LNCaP clone FGC (cell line): Measurements from ENCODE around the gene RUSF1.
A peak's percentile ranks its signal among the peaks of the same experiment; 100 is the strongest.
"Not testable (repeated sequence)": the region's sequence is repeated elsewhere in the genome, so short reads cannot be mapped to it uniquely, and the experiment has no call there.

Experiments used
- DNase-seq: peaks from one replicate; pipeline ENCODE4 v3.0.0-alpha.2; 2011; ENCODE audit warnings: low read depth
- H3K4me3 ChIP-seq: 2 replicates; pipeline ENCODE4 v1.5.1; 2011; ENCODE audit warnings: mild to moderate bottlenecking, low read depth, low read length, control low read depth
- TF ChIP-seq, protein P1 (sequence below): IDR thresholded peaks from 2 replicates; pipeline ENCODE4 v1.5.1; 2012; ENCODE audit warnings: mild to moderate bottlenecking; ENCODE audit not compliant: control insufficient read depth, insufficient read depth; ENCODE audit errors: extremely low read depth

Gene RUSF1

DNA sequence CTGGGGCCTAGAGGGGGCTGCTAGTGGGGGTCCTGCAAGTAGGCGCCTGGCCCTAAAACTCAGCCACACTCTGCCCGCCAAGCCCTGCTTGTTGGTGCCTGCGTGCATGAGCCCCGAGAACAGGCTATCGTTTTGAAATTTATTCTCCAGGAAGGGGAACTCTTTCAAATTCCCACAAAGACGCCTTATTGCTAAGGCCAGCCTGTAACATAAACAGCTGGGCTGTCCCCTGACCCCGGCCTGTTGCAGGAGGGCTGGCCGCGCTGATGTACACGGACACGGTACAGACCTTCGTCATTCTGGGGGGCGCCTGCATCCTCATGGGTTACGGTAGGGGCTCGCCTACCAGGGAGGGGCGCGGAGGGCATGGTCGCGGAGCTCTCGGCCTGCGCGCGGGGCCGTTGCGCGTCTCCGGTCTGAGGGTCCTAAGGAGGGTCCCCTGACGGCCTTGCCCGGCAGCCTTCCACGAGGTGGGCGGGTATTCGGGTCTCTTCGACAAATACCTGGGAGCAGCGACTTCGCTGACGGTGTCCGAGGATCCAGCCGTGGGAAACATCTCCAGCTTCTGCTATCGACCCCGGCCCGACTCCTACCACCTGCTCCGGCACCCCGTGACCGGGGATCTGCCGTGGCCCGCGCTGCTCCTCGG lies 21.0 kb downstream of the RUSF1 start:
- no peak for DNase-seq
- H3K4me3 ChIP-seq: peak overlapping the region; percentile 49
- TF ChIP-seq, protein P1, sequence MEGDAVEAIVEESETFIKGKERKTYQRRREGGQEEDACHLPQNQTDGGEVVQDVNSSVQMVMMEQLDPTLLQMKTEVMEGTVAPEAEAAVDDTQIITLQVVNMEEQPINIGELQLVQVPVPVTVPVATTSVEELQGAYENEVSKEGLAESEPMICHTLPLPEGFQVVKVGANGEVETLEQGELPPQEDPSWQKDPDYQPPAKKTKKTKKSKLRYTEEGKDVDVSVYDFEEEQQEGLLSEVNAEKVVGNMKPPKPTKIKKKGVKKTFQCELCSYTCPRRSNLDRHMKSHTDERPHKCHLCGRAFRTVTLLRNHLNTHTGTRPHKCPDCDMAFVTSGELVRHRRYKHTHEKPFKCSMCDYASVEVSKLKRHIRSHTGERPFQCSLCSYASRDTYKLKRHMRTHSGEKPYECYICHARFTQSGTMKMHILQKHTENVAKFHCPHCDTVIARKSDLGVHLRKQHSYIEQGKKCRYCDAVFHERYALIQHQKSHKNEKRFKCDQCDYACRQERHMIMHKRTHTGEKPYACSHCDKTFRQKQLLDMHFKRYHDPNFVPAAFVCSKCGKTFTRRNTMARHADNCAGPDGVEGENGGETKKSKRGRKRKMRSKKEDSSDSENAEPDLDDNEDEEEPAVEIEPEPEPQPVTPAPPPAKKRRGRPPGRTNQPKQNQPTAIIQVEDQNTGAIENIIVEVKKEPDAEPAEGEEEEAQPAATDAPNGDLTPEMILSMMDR: no peak

DNA sequence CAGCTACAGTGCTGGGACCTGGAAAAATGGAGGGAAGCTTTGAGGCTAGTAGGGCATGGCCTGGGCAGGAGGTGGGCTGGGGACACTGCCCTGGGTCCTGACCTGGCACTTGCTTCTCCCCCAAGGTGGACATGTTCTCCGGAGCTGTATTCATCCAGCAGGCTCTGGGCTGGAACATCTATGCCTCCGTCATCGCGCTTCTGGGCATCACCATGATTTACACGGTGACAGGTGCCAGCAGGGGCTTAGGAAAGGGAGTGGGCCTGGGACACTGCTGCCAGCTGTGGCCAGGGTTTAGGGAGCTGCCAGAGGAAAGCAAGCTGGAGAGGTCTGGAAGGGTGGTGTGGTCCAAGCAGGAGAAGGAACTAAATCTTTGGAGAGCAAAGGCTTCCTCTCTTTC lies 22.1 kb downstream of the RUSF1 start:
- TF ChIP-seq, protein P1: no peak
- DNase-seq: no peak
- H3K4me3 ChIP-seq: no peak overlapping the region

DNA sequence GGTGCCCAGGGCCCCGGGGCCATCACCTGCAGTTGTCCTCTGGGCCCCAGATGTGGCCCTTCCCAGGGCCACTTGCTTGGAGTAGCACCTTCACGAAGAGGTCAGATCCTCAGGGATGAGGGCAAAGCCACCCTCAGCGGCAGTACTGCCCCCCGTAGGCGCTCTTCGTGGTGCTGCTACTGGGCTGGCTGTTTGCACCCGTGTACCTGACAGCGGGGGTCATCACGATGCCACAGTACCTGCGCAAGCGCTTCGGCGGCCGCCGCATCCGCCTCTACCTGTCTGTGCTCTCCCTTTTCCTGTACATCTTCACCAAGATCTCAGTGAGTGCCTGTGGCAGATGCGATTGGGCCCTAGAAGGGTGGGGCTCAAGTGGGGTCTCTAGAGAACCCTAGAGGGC lies 22.6 kb downstream of the RUSF1 start:
- TF ChIP-seq, protein P1: no peak
- H3K4me3 ChIP-seq: no peak overlapping the region
- DNase-seq: no peak

DNA sequence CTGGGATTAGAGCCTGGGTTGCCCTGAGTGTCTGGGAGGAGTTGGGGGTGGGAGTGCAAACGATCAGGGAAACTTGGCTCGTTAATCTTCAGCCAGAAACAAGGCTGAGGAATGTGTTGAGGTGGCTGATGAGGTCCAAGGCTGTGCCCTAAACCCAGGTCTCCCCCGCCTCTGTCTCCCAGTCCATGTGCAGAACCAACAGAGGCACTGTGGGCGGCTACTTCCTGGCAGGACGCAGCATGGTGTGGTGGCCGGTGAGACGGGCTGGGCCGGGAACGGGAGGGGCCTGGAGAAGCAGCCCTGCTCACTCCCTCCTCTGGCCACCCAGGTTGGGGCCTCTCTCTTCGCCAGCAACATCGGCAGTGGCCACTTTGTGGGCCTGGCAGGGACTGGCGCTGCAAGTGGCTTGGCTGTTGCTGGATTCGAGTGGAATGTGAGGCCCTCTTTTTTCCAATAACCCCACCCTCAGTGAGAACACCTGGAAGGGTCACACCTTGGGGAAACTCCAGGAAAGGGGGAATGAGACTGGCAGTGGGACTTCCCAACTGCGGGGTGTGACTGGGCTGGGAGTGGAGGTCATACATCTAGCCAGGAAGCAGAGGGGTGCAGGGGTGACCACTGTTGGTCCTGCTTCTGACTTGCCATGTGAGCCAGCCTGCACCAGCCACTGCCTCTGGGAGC lies 23.6 kb downstream of the RUSF1 start:
- no peak overlapping the region for H3K4me3 ChIP-seq
- DNase-seq: no peak
- TF ChIP-seq, protein P1: no peak

DNA sequence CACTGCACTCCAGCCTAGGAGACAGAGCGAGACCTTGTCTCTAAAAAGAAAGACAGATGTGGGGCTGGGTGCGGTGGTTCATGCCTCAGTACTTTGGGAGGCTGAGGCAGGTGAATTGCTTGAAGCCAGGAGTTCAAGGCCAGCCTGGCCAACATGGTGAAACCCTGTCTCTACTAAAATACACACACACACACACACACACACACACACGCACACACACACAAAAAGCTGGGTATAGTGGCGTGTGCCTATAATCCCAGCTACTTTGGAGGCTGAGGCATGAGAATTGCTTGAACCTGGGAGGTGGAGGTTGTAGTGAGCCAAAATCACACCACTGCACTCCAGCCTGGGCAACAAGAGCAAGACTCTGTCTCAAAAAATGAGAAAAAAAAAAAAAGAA lies 24.1 kb downstream of the RUSF1 start:
- H3K4me3 ChIP-seq, DNase-seq: not testable (repeated sequence)

DNA sequence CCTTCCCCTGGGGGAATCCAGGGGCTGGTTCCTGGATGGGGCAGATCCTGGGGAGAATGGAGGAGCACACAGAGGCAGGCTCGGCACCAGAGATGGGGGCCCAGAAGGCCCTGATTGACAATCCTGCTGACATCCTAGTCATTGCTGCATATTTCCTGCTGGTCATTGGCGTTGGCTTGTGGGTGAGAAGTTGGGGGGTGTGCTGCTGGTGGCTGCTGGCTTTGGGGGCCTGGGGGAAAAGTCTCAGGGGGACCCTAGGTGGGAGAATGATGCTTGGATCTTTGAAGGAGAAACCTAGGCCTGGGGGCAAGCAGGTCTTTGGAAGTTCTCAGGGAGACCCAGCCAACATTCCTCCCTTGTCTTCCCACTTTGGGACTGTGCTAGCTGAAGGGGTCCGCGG lies 25.1 kb downstream of the RUSF1 start, which contains the start of gene SLC5A2:
TSS of gene SLC5A2 (plus strand) at position 43 of the 400 bp plus-strand sequence. CDS start at position 57, 14 bp downstream.
- H3K4me3 ChIP-seq: no peak within 1 kb of the TSS
- TF ChIP-seq, protein P1: no peak
- no peak for DNase-seq

DNA sequence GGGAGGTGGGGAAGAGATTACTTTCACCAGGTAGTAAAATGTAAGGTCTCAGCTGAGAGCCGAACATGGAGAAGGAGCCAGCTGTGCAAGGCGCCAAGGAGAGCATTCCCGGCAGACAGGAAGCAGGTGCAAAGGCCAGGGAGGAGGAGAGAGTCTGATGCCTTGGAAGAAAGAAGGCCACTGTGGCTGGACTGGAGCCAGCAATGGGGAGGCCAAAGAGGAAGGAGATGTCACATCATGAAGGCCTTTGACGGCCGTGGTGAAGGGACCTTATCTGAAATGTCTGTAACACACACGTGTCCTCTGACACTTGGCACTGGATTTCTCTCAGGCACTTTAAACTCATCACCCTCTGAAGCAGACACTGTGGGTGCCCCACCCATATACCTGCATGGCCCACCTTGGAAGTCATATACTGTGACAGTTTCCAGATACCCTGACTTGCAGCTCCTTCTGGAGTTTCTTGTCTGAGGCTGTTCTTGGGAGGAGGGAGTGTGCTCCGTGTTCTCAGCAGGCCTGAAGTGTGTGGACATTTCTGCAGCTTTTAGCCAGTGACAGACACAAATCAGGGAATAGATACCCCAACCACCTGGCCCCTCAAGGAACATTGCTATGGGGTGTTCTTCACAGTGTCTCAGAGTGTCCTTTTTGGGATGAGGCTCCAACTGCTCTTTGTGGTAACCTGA lies 27.2 kb downstream of the RUSF1 start:
- TF ChIP-seq, protein P1: no peak
- H3K4me3 ChIP-seq: no peak overlapping the region
- DNase-seq: no peak
